Measurements from ENCODE around the gene MPC1. TPM values are rescaled to one million over a fixed set of nuclear protein-coding genes. Genes with fewer than 3 reads are reported as not detected.

The MPC1 gene
- total and polyA plus RNA-seq, 2 donors (not counting 3 experiments of a cell fraction or from before 2014, with no cell fraction given): 15.5 to 17.5 TPM

DNA sequence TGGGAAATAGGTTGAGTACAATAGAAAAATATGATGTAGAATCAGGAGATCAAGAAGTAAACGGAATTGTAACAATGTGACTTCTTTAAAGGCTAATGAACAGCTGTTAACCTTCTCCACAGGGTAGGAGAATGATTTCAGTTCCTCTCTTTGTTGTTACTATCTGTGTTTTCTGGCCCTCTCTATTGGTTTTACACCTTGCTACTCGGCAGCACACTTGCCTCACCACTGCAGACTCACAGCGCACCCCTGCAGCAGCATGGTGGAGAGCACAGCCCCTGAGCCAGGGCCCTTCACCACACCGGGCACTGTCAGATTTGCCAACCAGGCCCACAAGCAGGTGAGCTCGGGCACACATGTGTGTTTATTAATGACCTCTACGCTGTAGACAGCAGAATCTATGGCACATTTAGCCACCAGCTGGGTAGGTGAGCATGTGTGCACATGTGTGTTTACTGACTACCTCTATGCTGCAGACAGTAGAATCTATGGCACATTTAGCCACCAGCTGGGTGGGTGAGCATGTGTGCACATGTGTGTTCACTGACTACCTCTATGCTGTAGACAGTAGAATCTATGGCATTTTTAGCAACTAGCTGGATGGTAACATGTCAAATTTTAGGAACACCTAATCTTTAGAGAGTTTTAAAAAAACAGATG, 57.2 kb downstream of the MPC1 start:
- peaks cover 0 to 6% of the 10 kb centered on the region in 2 experiments for H3K36me3 ChIP-seq (ENCODE audit: control insufficient read depth in 2 of 2, extremely low read depth in 1 of 2, insufficient read depth in 2 of 2, low read length in 2 of 2)

More for the DNA sequence above, 57.2 kb downstream of the MPC1 start:
- H3K9ac ChIP-seq (replicated peaks; ENCODE audit: extremely low read depth, insufficient read depth, low read length): no peak overlapping the region
- no peak overlapping the region for H3K4me2 ChIP-seq (ENCODE audit: insufficient read depth, low read length)
- TF ChIP-seq EZH2 (IDR thresholded peaks at IDR 0.05; ENCODE audit: borderline replicate concordance, low read depth, low read length, severe bottlenecking) (no peak), POLR2AphosphoS5 (IDR thresholded peaks at IDR 0.05; ENCODE audit: insufficient read depth, low read depth, low read length) (no peak), GATA2 (IDR thresholded peaks at IDR 0.05; ENCODE audit: insufficient read depth, insufficient read length, low read depth, low read length) (no peak), CTCF (IDR thresholded peaks at IDR 0.05; ENCODE audit: extremely low read depth in 1 of 2, insufficient read depth in 1 of 2, low read depth in 1 of 2, low read length in 2 of 2) (no peak), FOS (IDR thresholded peaks at IDR 0.05; ENCODE audit: borderline replicate concordance, insufficient read depth, low read length) (no peak)
- TF ChIP-seq, protein P1, sequence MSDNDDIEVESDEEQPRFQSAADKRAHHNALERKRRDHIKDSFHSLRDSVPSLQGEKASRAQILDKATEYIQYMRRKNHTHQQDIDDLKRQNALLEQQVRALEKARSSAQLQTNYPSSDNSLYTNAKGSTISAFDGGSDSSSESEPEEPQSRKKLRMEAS (IDR thresholded peaks at IDR 0.05; ENCODE audit: insufficient read depth, insufficient read length): no peak
- POLR2A ChIA-PET: no interaction called here
- H3K27me3 ChIP-seq (ENCODE audit: control insufficient read depth in 2 of 2, insufficient read depth in 2 of 2, low read length in 2 of 2): no peaks in the 10 kb centered on the region
- H3K4me3 ChIP-seq (replicated peaks in 1 of 3; ENCODE audit: insufficient read depth in 1 of 3, low read depth in 1 of 3, low read length in 3 of 3): no peak overlapping the region
- H3K9me1 ChIP-seq (replicated peaks; ENCODE audit: control insufficient read depth, extremely low read depth, insufficient read depth, low read length): no peaks in the 10 kb centered on the region
- H3K4me1 ChIP-seq (ENCODE audit: control insufficient read depth, extremely low read depth, insufficient read depth, low read length): no peaks in the 10 kb centered on the region
- dilution Hi-C loops (cut with MboI; ENCODE audit: extremely low pct_ligation_motif_present, low sequenced_read_pairs) (no loop called here), intact Hi-C loops (cut with micrococcal nuclease) (no loop called here)
- BruUV-seq (replicated peaks): no TSS peak
- no peak overlapping the region for H3K27ac ChIP-seq (ENCODE audit: insufficient read depth, low read depth, low read length)
- no peaks in the 10 kb centered on the region for H4K20me1 ChIP-seq (replicated peaks; ENCODE audit: control insufficient read depth, extremely low read depth, insufficient read depth, low read length)
- peaks cover under 1% of the 10 kb centered on the region for H3K79me2 ChIP-seq (ENCODE audit: control insufficient read depth, insufficient read depth, low read length)
- no peak for FAIRE-seq
- CTCF ChIA-PET: interaction anchor here (0.9 to 1.6 kb wide), 3 partner anchors 12 to 75 kb away, joined by 3 to 5 read pairs (median 4); no protein-coding TSS in a partner anchor
- no peak for DNase-seq (ENCODE audit: low read depth, low spot score)
- no peaks in the 10 kb centered on the region for H3K9me3 ChIP-seq (replicated peaks; ENCODE audit: control insufficient read depth, insufficient read depth, low read length)
- H2AFZ ChIP-seq (ENCODE audit: low read depth, low read length): no peak overlapping the region
